ENCODE results near the gene FUT1. TPM values are rescaled to one million over a fixed set of nuclear protein-coding genes. Genes with fewer than 3 reads are reported as not detected.

The FUT1 gene
- total RNA-seq, 1 experiment from 2014 or later: 14.1 TPM

DNA sequence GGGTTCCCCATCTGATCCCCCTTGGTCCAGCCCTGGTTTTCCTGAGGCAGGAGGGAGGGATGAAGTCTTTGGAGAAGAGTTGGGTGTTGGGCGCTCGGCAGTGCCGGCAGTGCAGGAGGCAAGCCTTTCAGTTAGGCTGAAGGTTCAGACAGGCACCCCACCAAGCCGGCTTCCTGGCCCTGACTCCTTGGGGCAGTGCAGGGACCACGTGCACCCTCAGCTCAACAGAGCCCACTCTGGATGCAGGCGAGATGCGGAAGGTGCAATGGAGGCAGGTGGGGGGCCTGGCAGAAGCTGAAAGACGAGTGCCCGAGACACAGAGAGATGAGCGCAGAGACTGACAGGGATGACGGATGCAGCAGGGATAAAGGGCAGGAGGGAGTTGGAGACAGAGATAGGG lies 44.0 kb downstream of the FUT1 start:
- DNase-seq (ENCODE audit: low read depth, low spot score): no peak
- Histone ChIP-seq H3K9me2 (ENCODE audit: insufficient read depth) (no peaks in the 10 kb centered on the region), H3K79me2 (ENCODE audit: insufficient read depth, low read length) (no peaks in the 10 kb centered on the region), H2AFZ (ENCODE audit: low read depth, low read length, poor library complexity, severe bottlenecking) (no peak overlapping the region), H3K36me3 (ENCODE audit: control insufficient read depth in 1 of 2, insufficient read depth in 2 of 2, low read length in 2 of 2) (peaks cover 3 to 6% of the 10 kb centered on the region in 2 experiments; a peak in 2 of 4 replicates), H3K4me3 (replicated peaks in 1 of 2; ENCODE audit: low read depth in 1 of 2, low read length in 2 of 2) (no peak overlapping the region), H4K20me1 (ENCODE audit: insufficient read depth) (no peaks in the 10 kb centered on the region), H3K27me3 (ENCODE audit: insufficient read depth, low read length) (no peaks in the 10 kb centered on the region), H3K4me2 (ENCODE audit: low read length) (no peak overlapping the region), H3K4me1 (ENCODE audit: control insufficient read depth in 1 of 2, insufficient read depth in 2 of 2, low read length in 2 of 2) (peaks cover 6 to 21% of the 10 kb centered on the region in 2 experiments; a peak in 3 of 4 replicates), H3K9me3 (ENCODE audit: control insufficient read depth in 1 of 2, insufficient read depth in 1 of 2, low read depth in 1 of 2, low read length in 2 of 2) (no peaks in the 10 kb centered on the region), H3K27ac (ENCODE audit: low read depth, low read length) (no peak overlapping the region), H3K9ac (ENCODE audit: low read length) (no peak overlapping the region)
- ChIA-PET POLR2A (no interaction called here), RAD21 (ENCODE audit: low non-redundant PET in 1 of 2, low total read pairs in 2 of 2, uncharacterized antibody in 2 of 2, unreplicated experiment in 2 of 2) (no interaction called here), CTCF (no interaction called here)
- ATAC-seq: no peak
- TF ChIP-seq, protein P1, sequence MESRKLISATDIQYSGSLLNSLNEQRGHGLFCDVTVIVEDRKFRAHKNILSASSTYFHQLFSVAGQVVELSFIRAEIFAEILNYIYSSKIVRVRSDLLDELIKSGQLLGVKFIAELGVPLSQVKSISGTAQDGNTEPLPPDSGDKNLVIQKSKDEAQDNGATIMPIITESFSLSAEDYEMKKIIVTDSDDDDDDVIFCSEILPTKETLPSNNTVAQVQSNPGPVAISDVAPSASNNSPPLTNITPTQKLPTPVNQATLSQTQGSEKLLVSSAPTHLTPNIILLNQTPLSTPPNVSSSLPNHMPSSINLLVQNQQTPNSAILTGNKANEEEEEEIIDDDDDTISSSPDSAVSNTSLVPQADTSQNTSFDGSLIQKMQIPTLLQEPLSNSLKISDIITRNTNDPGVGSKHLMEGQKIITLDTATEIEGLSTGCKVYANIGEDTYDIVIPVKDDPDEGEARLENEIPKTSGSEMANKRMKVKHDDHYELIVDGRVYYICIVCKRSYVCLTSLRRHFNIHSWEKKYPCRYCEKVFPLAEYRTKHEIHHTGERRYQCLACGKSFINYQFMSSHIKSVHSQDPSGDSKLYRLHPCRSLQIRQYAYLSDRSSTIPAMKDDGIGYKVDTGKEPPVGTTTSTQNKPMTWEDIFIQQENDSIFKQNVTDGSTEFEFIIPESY (IDR thresholded peaks at IDR 0.05; ENCODE audit: extremely low read depth, insufficient replicate concordance, low read length): no peak
- TF ChIP-seq, protein P2, sequence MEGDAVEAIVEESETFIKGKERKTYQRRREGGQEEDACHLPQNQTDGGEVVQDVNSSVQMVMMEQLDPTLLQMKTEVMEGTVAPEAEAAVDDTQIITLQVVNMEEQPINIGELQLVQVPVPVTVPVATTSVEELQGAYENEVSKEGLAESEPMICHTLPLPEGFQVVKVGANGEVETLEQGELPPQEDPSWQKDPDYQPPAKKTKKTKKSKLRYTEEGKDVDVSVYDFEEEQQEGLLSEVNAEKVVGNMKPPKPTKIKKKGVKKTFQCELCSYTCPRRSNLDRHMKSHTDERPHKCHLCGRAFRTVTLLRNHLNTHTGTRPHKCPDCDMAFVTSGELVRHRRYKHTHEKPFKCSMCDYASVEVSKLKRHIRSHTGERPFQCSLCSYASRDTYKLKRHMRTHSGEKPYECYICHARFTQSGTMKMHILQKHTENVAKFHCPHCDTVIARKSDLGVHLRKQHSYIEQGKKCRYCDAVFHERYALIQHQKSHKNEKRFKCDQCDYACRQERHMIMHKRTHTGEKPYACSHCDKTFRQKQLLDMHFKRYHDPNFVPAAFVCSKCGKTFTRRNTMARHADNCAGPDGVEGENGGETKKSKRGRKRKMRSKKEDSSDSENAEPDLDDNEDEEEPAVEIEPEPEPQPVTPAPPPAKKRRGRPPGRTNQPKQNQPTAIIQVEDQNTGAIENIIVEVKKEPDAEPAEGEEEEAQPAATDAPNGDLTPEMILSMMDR (IDR thresholded peaks at IDR 0.05 in 2 of 3, conservative IDR thresholded peaks at IDR 0.05 in 1 of 3; ENCODE audit: borderline replicate concordance in 1 of 3, insufficient read depth in 1 of 3, low read depth in 2 of 3, low read length in 2 of 3): no peak
- no peak for TF ChIP-seq POLR2A (IDR thresholded peaks at IDR 0.05; ENCODE audit: borderline replicate concordance, extremely low read depth, insufficient read depth, insufficient read length)
- TF ChIP-seq, protein P3, sequence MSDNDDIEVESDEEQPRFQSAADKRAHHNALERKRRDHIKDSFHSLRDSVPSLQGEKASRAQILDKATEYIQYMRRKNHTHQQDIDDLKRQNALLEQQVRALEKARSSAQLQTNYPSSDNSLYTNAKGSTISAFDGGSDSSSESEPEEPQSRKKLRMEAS (IDR thresholded peaks at IDR 0.05): no peak
- no peak for TF ChIP-seq EZH2phosphoT487 (IDR thresholded peaks at IDR 0.05; ENCODE audit: borderline replicate concordance)
- TF ChIP-seq TCF7L2 (IDR thresholded peaks at IDR 0.05; ENCODE audit: borderline replicate concordance, extremely low read depth, insufficient read depth, insufficient read length): no peak
- TF ChIP-seq ZFX (IDR thresholded peaks at IDR 0.05): no peak
- BruUV-seq (replicated peaks): no TSS peak
- intact Hi-C loops (cut with micrococcal nuclease): no loop called here

All from HCT116 (cell line).